Neural cell (in vitro differentiated cells): Measurements from ENCODE around the gene CFL1. TPM values are rescaled to one million over a fixed set of nuclear protein-coding genes. Genes with fewer than 3 reads are reported as not detected.
"Not testable (repeated sequence)": the region's sequence is repeated elsewhere in the genome, so short reads cannot be mapped to it uniquely, and the experiment has no call there.

ENCODE experiments used
- H2AFZ ChIP-seq: fragments of 200-600, 300-800 bp; sonication (generic), shearing (Covaris generic); 2 replicates; pipeline ENCODE4 v1.6.0; 2014; ENCODE audit warnings: low read depth, mild to moderate bottlenecking, antibody characterized with exemption, low read length, moderate library complexity
- H3F3A ChIP-seq: fragments of 200-600 bp; shearing (Covaris generic); 2 replicates; pipeline ENCODE4 v1.6.1; 2016; ENCODE audit warnings: mild to moderate bottlenecking, moderate library complexity, mixed read lengths, antibody characterized with exemption, low read length; ENCODE audit not compliant: insufficient read depth, poor library complexity, severe bottlenecking
- H3K27ac ChIP-seq: fragments of 200-600, 300-800 bp; sonication (generic), shearing (Covaris generic); 2 replicates; pipeline ENCODE4 v1.5.1; 2014; ENCODE audit warnings: mild to moderate bottlenecking, low read length, moderate library complexity
- H3K27me3 ChIP-seq: fragments of 300-800, 200-600 bp; sonication (generic), shearing (Covaris generic); 2 replicates; pipeline ENCODE4 v1.6.0; 2014; ENCODE audit warnings: mild to moderate bottlenecking, low read depth, low read length, moderate library complexity; ENCODE audit not compliant: insufficient read depth
- H3K36me3 ChIP-seq: fragments of 300-800, 200-600 bp; sonication (generic), shearing (Covaris generic); 2 replicates; pipeline ENCODE4 v1.5.1; 2014; ENCODE audit warnings: mild to moderate bottlenecking, antibody characterized with exemption, low read length, moderate library complexity; ENCODE audit not compliant: insufficient read depth
- H3K4me2 ChIP-seq: fragments of 300-800, 200-600 bp; sonication (generic), shearing (Covaris generic); 2 replicates; pipeline ENCODE4 v1.6.0; 2014; ENCODE audit warnings: mild to moderate bottlenecking, low read length
- H3K4me3 ChIP-seq: fragments of 300-800, 200-600 bp; sonication (generic), shearing (Covaris generic); 2 replicates; pipeline ENCODE4 v1.5.1; 2014; ENCODE audit warnings: mild to moderate bottlenecking, low read length, moderate library complexity
- H3K79me2 ChIP-seq: fragments of 200-600 bp; shearing (Covaris generic); replicated peaks from 2 replicates; pipeline ENCODE4 v1.6.0; 2014; ENCODE audit warnings: mild to moderate bottlenecking, low read length, moderate library complexity; ENCODE audit not compliant: insufficient read depth
- H3K9ac ChIP-seq: fragments of 300-800, 200-600 bp; sonication (generic), shearing (Covaris generic); 2 replicates; pipeline ENCODE4 v1.6.1; 2016; ENCODE audit warnings: mild to moderate bottlenecking, low read length, mixed read lengths
- H3K9me2 ChIP-seq: fragments of 200-600 bp; shearing (Covaris generic); 2 replicates; pipeline ENCODE4 v1.6.1; 2016; ENCODE audit warnings: mild to moderate bottlenecking, low read length, mixed read lengths; ENCODE audit not compliant: insufficient read depth
- H3K9me3 ChIP-seq: fragments of 200-600, 300-800 bp; sonication (generic), shearing (Covaris generic); 2 replicates; pipeline ENCODE4 v1.6.1; 2016; ENCODE audit warnings: mild to moderate bottlenecking, mixed run types, low read length, moderate library complexity, mixed read lengths
- H4K20me1 ChIP-seq: fragments of 200-600 bp; shearing (Covaris generic); 2 replicates; pipeline ENCODE4 v1.6.1; 2016; ENCODE audit warnings: mild to moderate bottlenecking, mixed run types; ENCODE audit not compliant: insufficient read depth
- CTCF ChIP-seq: fragments of 450-650 bp; IDR thresholded peaks from 2 replicates; pipeline ENCODE4 v1.5.1; 2014; ENCODE audit warnings: antibody characterized with exemption, mild to moderate bottlenecking, moderate library complexity; ENCODE audit not compliant: poor library complexity, severe bottlenecking
- EP300 ChIP-seq: fragments of 450-650 bp; conservative IDR thresholded peaks from 2 replicates; pipeline ENCODE4 v1.6.1; 2014; ENCODE audit warnings: antibody characterized with exemption, mild to moderate bottlenecking, moderate library complexity; ENCODE audit not compliant: poor library complexity, severe bottlenecking
- EZH2 ChIP-seq: fragments of 200-600, 300-800 bp; shearing (Covaris generic), sonication (generic); IDR thresholded peaks from 2 replicates; pipeline ENCODE4 v1.6.1; 2014; ENCODE audit warnings: antibody characterized with exemption, low read length, borderline replicate concordance, mild to moderate bottlenecking; ENCODE audit not compliant: insufficient read depth, poor library complexity, severe bottlenecking
- MXI1 ChIP-seq: fragments of 450-650 bp; conservative IDR thresholded peaks from 2 replicates; pipeline ENCODE4 v1.6.1; 2014; ENCODE audit warnings: antibody characterized with exemption, mild to moderate bottlenecking; ENCODE audit not compliant: poor library complexity, severe bottlenecking
- POLR2AphosphoS5 ChIP-seq: IDR thresholded peaks from 2 replicates; pipeline ENCODE4 v1.6.1; 2012
- RAD21 ChIP-seq: fragments of 450-650 bp; conservative IDR thresholded peaks from 2 replicates; pipeline ENCODE4 v1.6.1; 2014; ENCODE audit warnings: antibody characterized with exemption, mild to moderate bottlenecking, moderate library complexity
- REST ChIP-seq: IDR thresholded peaks from 2 replicates; pipeline ENCODE4 v1.6.1; 2012; ENCODE audit warnings: borderline replicate concordance
- SMC3 ChIP-seq: fragments of 450-650 bp; conservative IDR thresholded peaks from 2 replicates; pipeline ENCODE4 v1.6.1; 2014; ENCODE audit warnings: antibody characterized with exemption, mild to moderate bottlenecking, moderate library complexity; ENCODE audit not compliant: poor library complexity
- TAF1 ChIP-seq: IDR thresholded peaks from 2 replicates; pipeline ENCODE4 v1.6.1; 2012; ENCODE audit warnings: low read depth
- polyA plus RNA-seq: library from polyadenylated mRNA; depleted of rRNA; stranded (reverse); fragments of >200 nt; gene quantifications from 2 replicates; pipeline ENCODE4 v1.2.3, GENCODE V29; 2014

The CFL1 gene
- polyA plus RNA-seq, 1 donor from 2014 or later: 1,633 TPM

GRCh38 chr11:65834202-65834601 lies 23.8 kb downstream of the CFL1 start:
- Histone ChIP-seq H3K9ac (peak overlapping the region; percentile 79), H3K9me2 (no peaks in the 10 kb centered on the region), H4K20me1 (no peaks in the 10 kb centered on the region), H3K36me3 (no peaks in the 10 kb centered on the region), H3F3A (no peaks in the 10 kb centered on the region), H2AFZ (peak overlapping the region; percentile 71), H3K27me3 (no peaks in the 10 kb centered on the region), H3K27ac (peak overlapping the region; percentile 25), H3K4me2 (peak overlapping the region; percentile 71), H3K4me3 (peak overlapping the region; percentile 74), H3K79me2 (peaks cover 4% of the 10 kb centered on the region), H3K9me3 (no peaks in the 10 kb centered on the region)
- TF ChIP-seq MXI1: no peak
- TF ChIP-seq CTCF: no peak
- TF ChIP-seq SMC3: no peak
- no peak for TF ChIP-seq EP300
- TF ChIP-seq RAD21: no peak
- TF ChIP-seq REST: no peak
- no peak for TF ChIP-seq EZH2
- no peak for TF ChIP-seq TAF1
- no peak for TF ChIP-seq POLR2AphosphoS5

GRCh38 chr11:65833297-65834030 lies 24.5 kb downstream of the CFL1 start, which contains the start of gene SNX32:
TSS of gene SNX32 (plus strand) at chr11:65833963. CDS start at chr11:65834066, 103 bp downstream.
- Histone ChIP-seq H3K4me2 (peak within 1 kb of the TSS; percentile 71), H3K36me3 (no peaks in the 10 kb centered on the region), H3K9me3 (no peaks in the 10 kb centered on the region), H3K9me2 (no peaks in the 10 kb centered on the region), H3K4me3 (peak within 1 kb of the TSS; percentile 74), H2AFZ (peak within 1 kb of the TSS; percentile 71), H3K9ac (peak within 1 kb of the TSS; percentile 79), H3K79me2 (peaks cover 4% of the 10 kb centered on the region), H3K27ac (peak within 1 kb of the TSS; percentile 25), H3K27me3 (no peaks in the 10 kb centered on the region), H3F3A (no peaks in the 10 kb centered on the region), H4K20me1 (no peaks in the 10 kb centered on the region)
- no peak for TF ChIP-seq POLR2AphosphoS5
- no peak for TF ChIP-seq RAD21
- TF ChIP-seq TAF1: no peak
- TF ChIP-seq EP300: peak; percentile 21
- peak; percentile 20 for TF ChIP-seq REST
- no peak for TF ChIP-seq SMC3
- peak; percentile 44 for TF ChIP-seq CTCF
- no peak for TF ChIP-seq EZH2
- TF ChIP-seq MXI1: peak; percentile 96

GRCh38 chr11:65832231-65832630 lies 25.7 kb downstream of the CFL1 start:
- not testable (repeated sequence) for H3K9me2 ChIP-seq, H4K20me1 ChIP-seq, H3K79me2 ChIP-seq, H3K4me2 ChIP-seq, H3K9ac ChIP-seq, H3F3A ChIP-seq, H3K4me3 ChIP-seq, H3K27ac ChIP-seq, H3K27me3 ChIP-seq, H3K36me3 ChIP-seq, H3K9me3 ChIP-seq, H2AFZ ChIP-seq
